Measurements from ENCODE around the gene MAP4K2.

The MAP4K2 gene

GRCh38 chr11:64814712-64815187 is 11.7 kb upstream of the MAP4K2 start:
- no peak for TF ChIP-seq CTCF (IDR thresholded peaks at IDR 0.05; ENCODE audit: low read depth, low read length)
- no peak for DNase-seq (ENCODE audit: extremely low read depth, low read depth)

DNA sequence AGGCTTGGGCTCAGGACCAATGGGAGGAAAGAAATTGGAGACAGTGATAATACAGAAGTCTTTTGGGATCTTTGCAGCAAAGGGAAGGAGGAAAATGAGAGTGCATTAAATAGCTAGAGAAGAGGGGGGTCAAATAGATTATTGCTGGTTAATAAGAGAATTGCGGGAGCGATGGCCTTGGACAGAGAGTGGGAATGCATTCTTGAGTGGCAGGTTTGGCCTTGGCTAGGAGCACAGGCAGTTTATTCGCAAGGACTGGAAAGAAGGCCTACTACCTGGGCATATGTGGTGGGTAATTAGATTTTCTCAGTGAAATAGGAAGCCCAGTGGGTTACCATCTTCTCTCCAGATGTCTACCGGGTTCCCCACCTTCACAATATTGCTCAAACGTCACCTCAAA is 10.8 kb upstream of the MAP4K2 start:
- DNase-seq (ENCODE audit: extremely low read depth, low read depth): no peak
- TF ChIP-seq CTCF (IDR thresholded peaks at IDR 0.05; ENCODE audit: low read depth, low read length): no peak

DNA sequence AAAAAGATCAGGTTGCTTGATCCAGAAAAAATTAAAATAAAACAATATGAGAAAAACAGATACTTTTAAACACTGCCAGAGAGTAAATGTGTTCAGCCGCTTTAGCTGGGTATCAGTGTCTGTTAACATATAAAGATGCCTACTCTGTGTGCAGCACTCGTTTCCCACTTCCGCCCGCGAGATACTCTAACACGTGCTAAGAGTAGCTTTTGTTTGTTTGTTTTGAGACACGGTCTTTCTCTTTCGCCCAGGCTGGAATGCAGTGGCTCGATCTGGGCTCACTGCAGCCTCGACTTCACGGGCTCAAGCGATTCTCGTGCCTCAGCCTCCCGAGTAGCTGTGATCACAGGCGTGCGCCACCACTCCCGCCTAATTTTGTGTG is 7.9 kb upstream of the MAP4K2 start:
- no peak for DNase-seq (ENCODE audit: extremely low read depth, low read depth)
- TF ChIP-seq CTCF (IDR thresholded peaks at IDR 0.05; ENCODE audit: low read depth, low read length): no peak

DNA sequence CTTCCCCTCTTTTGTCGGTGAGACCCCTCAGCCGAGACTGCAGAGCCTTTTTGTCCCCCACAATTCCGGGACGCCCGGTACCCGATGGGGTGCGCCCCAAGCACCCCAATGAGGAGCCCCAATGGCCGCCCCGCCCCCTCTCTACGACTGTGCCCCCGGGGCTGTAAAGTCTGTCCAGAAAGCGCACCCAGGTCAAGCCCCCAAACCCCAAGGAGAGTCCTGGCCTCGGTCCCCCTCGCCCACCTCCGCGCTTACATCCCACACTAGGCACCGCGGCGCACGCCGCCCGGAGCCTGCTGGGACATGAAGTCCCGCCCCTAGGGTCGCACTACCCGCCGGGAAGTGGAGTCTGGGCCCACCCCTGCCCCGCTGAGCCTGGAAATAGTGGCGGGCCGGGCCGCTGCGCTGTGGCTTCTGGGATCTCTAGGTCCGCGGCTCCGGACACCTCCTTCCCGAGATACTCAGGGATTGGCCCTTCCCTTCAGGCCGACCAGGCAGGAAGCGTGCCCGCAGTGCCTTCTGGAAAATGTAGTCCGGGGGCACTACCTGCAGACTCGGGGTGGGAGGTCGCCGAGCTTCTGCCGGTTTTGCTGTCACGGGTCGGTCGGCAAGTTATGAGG is 7.4 kb upstream of the MAP4K2 start, which contains the start of gene MEN1:
MEN1 (minus strand) TSS at position 281 of the 620 bp plus-strand sequence. CDS start 442 bp downstream, outside the sequence.
- peak; percentile 82 for DNase-seq (ENCODE audit: extremely low read depth, low read depth)
- TF ChIP-seq CTCF (IDR thresholded peaks at IDR 0.05; ENCODE audit: low read depth, low read length): no peak

DNA sequence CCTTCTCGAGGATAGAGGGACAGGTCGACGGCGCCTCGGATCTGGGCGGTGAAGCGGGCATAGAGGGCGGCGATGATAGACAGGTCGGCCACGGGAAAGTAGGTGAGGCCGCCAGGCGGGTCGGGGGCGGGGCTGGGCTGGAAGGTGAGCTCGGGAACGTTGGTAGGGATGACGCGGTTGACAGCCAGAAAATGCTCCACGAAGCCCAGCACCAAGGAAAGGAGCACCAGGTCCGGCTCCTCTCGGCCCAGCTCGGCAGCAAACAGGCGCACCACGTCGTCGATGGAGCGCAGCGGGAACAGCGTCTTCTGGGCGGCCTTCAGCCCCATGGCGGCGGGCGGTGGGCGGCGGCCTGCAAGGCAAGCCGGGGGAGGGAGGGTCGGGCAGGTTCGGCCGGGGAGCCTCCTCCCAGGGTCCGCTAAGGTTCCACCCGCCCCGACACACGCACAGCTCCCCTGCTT is 6.8 kb upstream of the MAP4K2 start:
- no peak for TF ChIP-seq CTCF (IDR thresholded peaks at IDR 0.05; ENCODE audit: low read depth, low read length)
- DNase-seq (ENCODE audit: extremely low read depth, low read depth): no peak

DNA sequence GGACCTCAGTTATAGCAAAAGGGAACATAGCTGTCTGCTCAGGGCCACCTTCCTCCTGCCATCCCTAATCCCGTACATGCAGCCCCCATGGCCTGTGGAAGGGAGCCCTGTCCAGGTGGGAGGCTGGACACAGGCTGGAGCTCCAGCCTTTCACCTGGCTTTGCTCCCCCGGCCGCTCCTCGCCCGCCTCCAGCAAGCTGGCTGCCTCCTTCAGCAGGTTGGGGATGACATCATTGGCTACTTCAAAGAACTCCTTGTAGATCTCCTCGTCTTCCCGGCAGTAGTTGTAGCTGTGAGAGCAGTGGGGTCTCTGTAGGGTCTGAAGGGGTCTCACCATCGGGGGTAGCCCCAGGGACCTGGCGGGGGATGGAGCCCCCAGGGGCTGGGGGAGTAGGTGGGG is 2.5 kb upstream of the MAP4K2 start:
- no peak for TF ChIP-seq CTCF (IDR thresholded peaks at IDR 0.05; ENCODE audit: low read depth, low read length)
- no peak for DNase-seq (ENCODE audit: extremely low read depth, low read depth)

DNA sequence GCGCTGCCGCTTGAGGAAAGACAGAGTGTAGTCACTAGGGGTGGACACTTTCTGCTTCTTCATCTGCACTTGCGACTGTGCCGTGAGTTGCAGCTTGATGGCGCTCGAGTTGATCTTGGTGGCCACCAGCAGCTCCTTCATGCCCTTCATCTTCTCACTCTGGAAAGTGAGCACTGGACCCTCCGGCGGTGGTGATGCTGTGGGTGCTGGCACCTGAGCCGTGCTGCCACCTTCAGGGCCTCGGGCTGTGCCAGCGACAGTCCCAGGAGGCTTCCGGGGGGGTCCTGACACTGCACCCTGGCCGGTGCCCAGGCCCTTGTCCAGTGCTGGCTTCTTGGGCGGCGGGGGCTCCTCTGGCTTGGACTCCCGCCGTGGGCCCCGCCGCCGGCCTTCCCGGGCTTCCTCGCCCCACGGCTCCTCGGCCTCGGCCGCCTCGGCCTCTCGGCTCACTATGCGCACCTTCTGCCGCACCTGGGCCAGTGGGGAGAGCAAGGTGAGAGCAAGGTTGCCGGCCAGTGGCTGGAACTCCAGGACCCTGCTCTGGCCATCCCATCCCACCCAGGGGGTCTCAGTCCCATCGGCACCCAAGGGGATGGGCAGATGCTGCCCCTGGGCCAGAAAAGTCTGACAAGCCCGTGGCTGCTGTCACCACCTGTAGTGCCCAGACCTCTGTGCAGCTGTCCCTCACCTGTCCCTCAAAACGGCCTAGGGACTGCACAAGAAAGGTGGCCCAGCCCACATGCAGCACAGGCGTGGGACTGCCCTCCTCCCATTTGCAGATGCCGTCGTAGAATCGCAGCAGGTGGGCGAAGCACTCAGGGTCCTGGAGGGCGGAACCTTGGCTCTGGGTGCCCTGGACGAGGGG is 1.6 kb upstream of the MAP4K2 start:
- no peak for DNase-seq (ENCODE audit: extremely low read depth, low read depth)
- TF ChIP-seq CTCF (IDR thresholded peaks at IDR 0.05; ENCODE audit: low read depth, low read length): no peak

All from AG09319 (cell line).